ENCODE measurements around the gene SHQ1.
"Not testable (repeated sequence)": the region's sequence is repeated elsewhere in the genome, so short reads cannot be mapped to it uniquely, and the experiment has no call there.

Gene SHQ1

GRCh38 chr3:72798552-72799195, 49.6 kb downstream of the SHQ1 start:
- peak; percentile 18 for DNase-seq

DNA sequence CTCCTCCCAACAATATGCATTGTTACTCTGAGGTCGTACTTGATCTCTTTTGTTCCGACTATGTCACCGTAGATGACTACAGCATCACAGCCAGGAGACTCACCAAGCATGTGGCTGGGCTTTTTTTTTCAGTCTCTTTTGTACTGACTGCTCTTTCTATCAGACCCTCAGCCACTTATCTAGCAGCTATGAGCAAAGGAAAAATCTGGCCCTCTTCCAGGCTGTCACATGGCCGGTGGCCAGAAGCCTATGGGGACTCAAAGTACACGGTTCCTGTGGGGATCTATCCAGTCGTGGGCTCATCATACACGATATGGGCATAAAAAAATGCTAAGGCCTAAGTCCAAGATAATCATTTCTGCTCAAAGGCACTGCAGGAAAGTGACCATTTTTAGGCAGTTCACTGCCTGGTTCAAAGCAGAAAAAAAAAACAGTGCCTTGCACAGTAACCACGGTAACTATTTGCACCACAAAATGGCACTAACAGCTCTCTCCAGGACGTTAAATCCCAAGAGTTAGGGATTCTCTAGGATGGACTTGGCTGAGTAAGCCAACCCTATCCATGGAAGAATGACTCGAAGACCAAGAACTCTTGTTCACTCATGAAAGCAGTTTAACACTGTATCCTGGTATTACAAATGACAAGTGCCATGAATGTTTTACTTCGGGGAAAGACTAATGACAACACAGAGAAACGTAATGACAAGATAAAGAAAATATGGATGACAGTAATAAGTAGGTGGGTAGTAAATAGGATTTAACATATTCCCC, 50.3 kb downstream of the SHQ1 start:
- peak; percentile 64 for DNase-seq

- DNase-seq: no peak
Observed at GRCh38 chr3:72794079-72794478, 54.2 kb downstream of the SHQ1 start.

- DNase-seq: no peak
Observed at GRCh38 chr3:72791161-72791560, 57.1 kb downstream of the SHQ1 start.

GRCh38 chr3:72789786-72790185, 58.5 kb downstream of the SHQ1 start:
- DNase-seq: no peak

- not testable (repeated sequence) for DNase-seq
Observed at GRCh38 chr3:72788232-72788631, 60.0 kb downstream of the SHQ1 start.

- no peak for DNase-seq
Observed at GRCh38 chr3:72786668-72787067, 61.6 kb downstream of the SHQ1 start.

GRCh38 chr3:72784226-72784625, 64.0 kb downstream of the SHQ1 start:
- DNase-seq: no peak

GRCh38 chr3:72782521-72782920, 65.7 kb downstream of the SHQ1 start:
- DNase-seq: no peak

GRCh38 chr3:72769758-72770540, 78.3 kb downstream of the SHQ1 start:
- DNase-seq: no peak

DNA sequence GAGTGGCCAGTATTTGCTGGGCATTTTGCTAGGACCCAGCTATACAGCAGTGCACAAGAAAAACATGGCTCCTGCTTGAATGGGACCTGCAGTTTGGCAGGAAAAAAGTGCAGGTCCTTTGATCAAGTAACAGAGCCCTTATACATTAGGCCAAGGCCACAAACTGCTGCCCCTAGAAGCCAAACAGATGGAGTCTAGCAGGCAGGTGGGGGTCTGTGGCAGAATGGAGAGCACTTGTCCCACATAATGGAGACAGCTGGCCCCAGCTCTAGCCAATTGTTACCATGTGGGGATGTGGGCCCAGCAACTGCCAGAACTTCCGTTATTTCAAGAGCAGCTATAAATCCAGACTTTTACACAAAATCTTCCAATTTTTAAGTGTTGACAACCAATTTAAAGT, 79.3 kb downstream of the SHQ1 start:
- peak; percentile 40 for DNase-seq

- DNase-seq: no peak
Observed at GRCh38 chr3:72768481-72768880, 79.8 kb downstream of the SHQ1 start.

GRCh38 chr3:72768006-72768441, 80.2 kb downstream of the SHQ1 start:
- peak; percentile 44 for DNase-seq

DNA sequence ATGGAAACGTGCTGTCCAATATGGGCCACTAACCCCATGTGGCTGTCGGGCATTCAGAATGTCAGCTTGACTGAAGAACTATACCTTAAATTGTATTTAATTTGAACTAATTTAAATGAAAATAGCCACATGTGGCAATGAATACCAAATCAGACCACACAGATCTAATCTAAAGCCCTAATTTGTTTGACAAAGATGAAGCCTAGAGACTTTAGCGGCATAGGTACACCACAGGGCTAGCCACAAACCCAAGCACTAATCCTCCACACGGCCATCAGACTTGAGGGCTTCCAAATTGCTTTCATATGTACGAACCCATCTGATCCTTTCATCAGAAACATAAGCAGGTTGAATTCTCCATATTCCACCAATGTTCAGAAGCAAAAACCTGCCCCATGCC, 81.4 kb downstream of the SHQ1 start:
- DNase-seq: no peak

- no peak for DNase-seq
Observed at GRCh38 chr3:72763751-72764440, 84.3 kb downstream of the SHQ1 start.

DNA sequence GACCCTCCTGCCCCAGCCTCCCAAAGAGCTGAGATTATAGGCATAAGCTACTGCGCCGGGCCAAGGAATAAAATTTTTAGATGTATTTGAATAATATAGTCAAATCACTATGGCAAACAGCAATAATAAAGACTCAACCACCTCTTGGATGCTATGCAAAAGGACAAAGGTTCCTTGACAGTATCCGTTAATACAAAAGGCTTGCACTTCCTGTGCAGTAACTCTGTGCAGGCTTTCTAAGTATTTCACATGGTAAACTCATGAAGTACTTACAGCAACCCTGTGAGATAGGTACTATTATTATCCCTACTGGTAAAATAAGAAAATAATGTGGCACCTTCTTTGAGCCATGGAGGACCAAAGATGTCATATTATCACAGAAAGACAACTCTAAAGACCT, 86.8 kb downstream of the SHQ1 start:
- no peak for DNase-seq

GRCh38 chr3:72760225-72760624, 88.0 kb downstream of the SHQ1 start:
- no peak for DNase-seq

GRCh38 chr3:72756900-72757299, 91.3 kb downstream of the SHQ1 start:
- DNase-seq: no peak

GRCh38 chr3:72754582-72754981, 93.7 kb downstream of the SHQ1 start:
- DNase-seq: no peak

GRCh38 chr3:72753495-72753894, 94.8 kb downstream of the SHQ1 start:
- no peak for DNase-seq

- no peak for DNase-seq
Observed at GRCh38 chr3:72750405-72750965, 97.8 kb downstream of the SHQ1 start.

- DNase-seq: no peak
Observed at GRCh38 chr3:72748659-72749058, 99.6 kb downstream of the SHQ1 start.

Data from eye (tissue), 1 donor.